ENCODE data around the gene SMARCC1.

GRCh38 chr3:47762233-47762632 lies 19.5 kb downstream of the SMARCC1 start:
- no peak for TF ChIP-seq CTCF (IDR thresholded peaks at IDR 0.05; ENCODE audit: low read length)
- no peak for TF ChIP-seq EZH2 (optimal IDR thresholded peaks at IDR 0.05; ENCODE audit: low read depth, low read length)
